SU-DHL-6 (cell line): ENCODE measurements around the gene FAM76A.

Experiments used
- H2AFZ ChIP-seq: fragments of 200-600 bp; sonication (generic); 2 replicates; pipeline ENCODE4 v1.6.1; 2014; ENCODE audit warnings: low read depth, mild to moderate bottlenecking, moderate library complexity, mixed read lengths, antibody characterized with exemption, low read length; ENCODE audit not compliant: severe bottlenecking
- H3F3A ChIP-seq: fragments of 200-600 bp; shearing (Covaris generic); 2 replicates; pipeline ENCODE4 v1.6.0; 2016; ENCODE audit warnings: antibody characterized with exemption, mild to moderate bottlenecking; ENCODE audit not compliant: insufficient read depth
- H3K27ac ChIP-seq: fragments of 200-600 bp; sonication (generic); 2 replicates; pipeline ENCODE4 v1.5.1; 2016; ENCODE audit warnings: low read depth, mild to moderate bottlenecking, low read length, moderate library complexity, mixed read lengths
- H3K27me3 ChIP-seq: fragments of 200-600 bp; sonication (generic), shearing (Covaris generic); 2 replicates; pipeline ENCODE4 v1.6.0; 2014; ENCODE audit warnings: mild to moderate bottlenecking, low read length
- H3K36me3 ChIP-seq: fragments of 200-600 bp; sonication (generic); 2 replicates; pipeline ENCODE4 v1.6.1; 2014; ENCODE audit warnings: mild to moderate bottlenecking, low read length, mixed read lengths
- H3K4me2 ChIP-seq: fragments of 300-600, 200-600 bp; shearing (Covaris generic), sonication (generic); 2 replicates; pipeline ENCODE4 v1.6.0; 2014; ENCODE audit warnings: low read length, low read depth, mild to moderate bottlenecking; ENCODE audit not compliant: poor library complexity, severe bottlenecking
- H3K4me3 ChIP-seq: fragments of 200-600 bp; sonication (generic); 2 replicates; pipeline ENCODE4 v1.5.1; 2014; ENCODE audit warnings: antibody characterized with exemption, low read length, mild to moderate bottlenecking, mixed read lengths; ENCODE audit not compliant: insufficient read depth, poor library complexity, severe bottlenecking
- H3K79me2 ChIP-seq: fragments of 200-600 bp; sonication (generic); 2 replicates; pipeline ENCODE4 v1.6.1; 2014; ENCODE audit warnings: mild to moderate bottlenecking, low read length, moderate library complexity; ENCODE audit not compliant: insufficient read depth
- H3K9ac ChIP-seq: fragments of 200-600 bp; sonication (generic); 2 replicates; pipeline ENCODE4 v1.7.0; 2014; ENCODE audit warnings: mild to moderate bottlenecking, low read length
- H3K9me2 ChIP-seq: fragments of 200-600 bp; sonication (generic); replicated peaks from 2 replicates; pipeline ENCODE4 v1.6.1; 2014; ENCODE audit warnings: low read length; ENCODE audit not compliant: insufficient read depth
- H3K9me3 ChIP-seq: fragments of 200-600 bp; sonication (generic); 2 replicates; pipeline ENCODE4 v1.6.1; 2014; ENCODE audit warnings: low read length, mixed read lengths; ENCODE audit not compliant: insufficient read depth
- H4K20me1 ChIP-seq: fragments of 200-600 bp; sonication (generic); 2 replicates; pipeline ENCODE4 v1.6.1; 2014; ENCODE audit warnings: low read depth, mild to moderate bottlenecking, antibody characterized with exemption, low read length, moderate library complexity, mixed read lengths
- CTCF ChIP-seq: fragments of 200-600 bp; sonication (generic); IDR thresholded peaks from one replicate; pipeline ENCODE4 v1.5.1; 2017; ENCODE audit warnings: antibody characterized with exemption, mild to moderate bottlenecking, low read length, moderate library complexity; ENCODE audit not compliant: insufficient read depth, poor library complexity, severe bottlenecking
- EZH2phosphoT487 ChIP-seq: fragments of 200-600 bp; sonication (generic), shearing (Covaris generic); conservative IDR thresholded peaks from 2 replicates; pipeline ENCODE4 v1.6.1; 2018; ENCODE audit warnings: mild to moderate bottlenecking, antibody characterized with exemption, low read length, moderate library complexity, mixed read lengths

Gene FAM76A

GRCh38 chr1:27759236-27759635 lies 33.5 kb downstream of the FAM76A start:
- Histone ChIP-seq H3K79me2 (no peaks in the 10 kb centered on the region), H3K4me3 (no peak overlapping the region), H3K4me2 (no peak overlapping the region), H3K9ac (no peak overlapping the region), H3K36me3 (no peaks in the 10 kb centered on the region), H4K20me1 (no peaks in the 10 kb centered on the region), H3K27ac (no peak overlapping the region), H3K9me2 (no peaks in the 10 kb centered on the region), H3K27me3 (no peaks in the 10 kb centered on the region), H3K9me3 (no peaks in the 10 kb centered on the region), H2AFZ (no peak overlapping the region), H3F3A (no peaks in the 10 kb centered on the region)
- TF ChIP-seq CTCF, result no peak
- TF ChIP-seq EZH2phosphoT487, result no peak

- H3K9ac ChIP-seq, result no peak overlapping the region
- no peak overlapping the region for H2AFZ ChIP-seq
- H3K27ac ChIP-seq, result no peak overlapping the region
- no peak overlapping the region for H3K4me2 ChIP-seq
- H3K9me2 ChIP-seq, result no peaks in the 10 kb centered on the region
- H3K36me3 ChIP-seq, result no peaks in the 10 kb centered on the region
- no peaks in the 10 kb centered on the region for H3F3A ChIP-seq
- no peaks in the 10 kb centered on the region for H3K9me3 ChIP-seq
- no peaks in the 10 kb centered on the region for H4K20me1 ChIP-seq
- H3K27me3 ChIP-seq, result no peaks in the 10 kb centered on the region
- TF ChIP-seq EZH2phosphoT487, result no peak
- no peak for TF ChIP-seq CTCF
- no peaks in the 10 kb centered on the region for H3K79me2 ChIP-seq
- H3K4me3 ChIP-seq, result no peak overlapping the region
Observed at GRCh38 chr1:27760426-27760825, 34.7 kb downstream of the FAM76A start.

GRCh38 chr1:27762033-27762432 lies 36.3 kb downstream of the FAM76A start:
- H3K9me2 ChIP-seq, result no peaks in the 10 kb centered on the region
- H3K9me3 ChIP-seq, result no peaks in the 10 kb centered on the region
- H3K27ac ChIP-seq, result no peak overlapping the region
- no peak for TF ChIP-seq EZH2phosphoT487
- no peak for TF ChIP-seq CTCF
- no peak overlapping the region for H3K4me2 ChIP-seq
- H3K79me2 ChIP-seq, result no peaks in the 10 kb centered on the region
- H3K36me3 ChIP-seq, result no peaks in the 10 kb centered on the region
- H2AFZ ChIP-seq, result no peak overlapping the region
- H3F3A ChIP-seq, result no peaks in the 10 kb centered on the region
- H3K9ac ChIP-seq, result no peak overlapping the region
- H3K27me3 ChIP-seq, result no peaks in the 10 kb centered on the region
- no peaks in the 10 kb centered on the region for H4K20me1 ChIP-seq
- H3K4me3 ChIP-seq, result no peak overlapping the region

- TF ChIP-seq CTCF, result no peak
- TF ChIP-seq EZH2phosphoT487, result no peak
- Histone ChIP-seq H3F3A (no peaks in the 10 kb centered on the region), H4K20me1 (no peaks in the 10 kb centered on the region), H3K27me3 (no peaks in the 10 kb centered on the region), H3K36me3 (no peaks in the 10 kb centered on the region), H3K9me2 (no peaks in the 10 kb centered on the region), H3K79me2 (no peaks in the 10 kb centered on the region), H3K9me3 (no peaks in the 10 kb centered on the region), H3K9ac (no peak overlapping the region), H3K4me3 (no peak overlapping the region), H2AFZ (no peak overlapping the region), H3K4me2 (no peak overlapping the region), H3K27ac (no peak overlapping the region)
Observed at GRCh38 chr1:27763358-27763757, 37.6 kb downstream of the FAM76A start.
